Dermis microvascular lymphatic vessel endothelial cell (primary cell): Measurements from ENCODE around the gene TAS2R4. TPM values are rescaled to one million over a fixed set of nuclear protein-coding genes. Genes with fewer than 3 reads are reported as not detected.
"Not testable (repeated sequence)": the region's sequence is repeated elsewhere in the genome, so short reads cannot be mapped to it uniquely, and the experiment has no call there.

ENCODE experiments used
- DNase-seq, 2 donors: peaks; one replicate each; pipeline versions ENCODE4 v3.0.0 to v3.0.0-alpha.2; 2010; ENCODE audit warnings: low read depth in 2 of 2
- total RNA-seq: library from RNA; depleted of rRNA; stranded (reverse); fragments of >200 nt; gene quantifications from 2 replicates; pipeline ENCODE4 v1.2.1, GENCODE V29; 2014

The TAS2R4 gene
- total RNA-seq, result 0.26 and 0.51 TPM in 2 replicates

GRCh38 chr7:141776374-141776773, at the start of gene TAS2R4:
TSS of gene TAS2R4 (plus strand) at chr7:141776674. CDS start at chr7:141778489, 1,815 bp downstream.
- no peak for DNase-seq

DNA sequence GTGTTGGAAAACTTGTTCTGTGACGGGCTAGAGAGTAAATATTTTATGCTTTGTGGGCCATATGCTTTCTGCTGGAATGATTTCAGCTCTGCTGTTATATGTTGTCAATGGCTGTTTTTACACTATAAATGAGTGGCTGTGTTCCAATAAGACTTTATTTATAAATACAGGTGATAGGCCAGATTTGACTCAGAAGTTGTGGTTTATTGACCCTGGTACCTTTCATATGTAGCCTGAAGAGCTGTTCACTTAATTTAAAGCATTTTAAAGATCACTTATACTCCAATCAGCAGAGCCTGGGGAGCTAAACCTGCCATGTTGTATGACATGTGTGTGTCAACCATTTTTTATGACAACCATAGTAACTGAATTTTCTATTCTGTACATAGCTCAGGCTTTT, 47.5 kb upstream of the TAS2R4 start:
- no peak for DNase-seq

DNA sequence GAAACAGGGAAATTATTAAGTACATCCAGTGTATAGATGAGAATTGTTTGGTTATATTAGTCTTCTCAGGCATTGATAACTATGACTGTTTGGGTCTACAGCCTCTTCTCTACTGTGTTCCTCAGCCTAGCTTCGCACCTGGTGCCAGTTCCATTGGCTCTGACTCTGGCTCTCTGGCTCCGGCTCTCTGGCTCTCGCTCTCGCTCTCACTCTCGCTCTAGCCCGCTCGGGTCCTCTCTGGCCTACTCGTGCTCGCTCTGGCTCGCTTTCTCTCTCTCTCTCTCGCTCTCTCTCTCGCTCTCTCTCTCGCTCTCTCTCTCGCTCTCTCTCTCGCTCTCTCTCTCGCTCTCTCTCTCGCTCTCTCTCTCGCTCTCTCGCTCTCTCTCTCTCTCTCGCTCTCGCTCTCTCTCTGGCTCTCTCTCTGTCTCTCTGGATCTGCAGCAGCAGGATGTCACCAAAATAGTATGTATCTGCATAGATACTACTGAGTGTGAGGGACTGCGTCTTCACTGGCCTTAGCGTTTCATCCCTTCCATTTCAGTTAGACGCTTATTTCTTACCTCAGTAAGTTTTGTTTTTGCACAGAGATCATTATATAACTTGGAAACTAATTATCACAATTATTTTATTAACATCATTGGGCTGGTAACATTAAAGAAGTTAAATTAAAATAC, 44.9 kb upstream of the TAS2R4 start:
- DNase-seq, result peak in 1 of 2 donors; percentile 19

DNA sequence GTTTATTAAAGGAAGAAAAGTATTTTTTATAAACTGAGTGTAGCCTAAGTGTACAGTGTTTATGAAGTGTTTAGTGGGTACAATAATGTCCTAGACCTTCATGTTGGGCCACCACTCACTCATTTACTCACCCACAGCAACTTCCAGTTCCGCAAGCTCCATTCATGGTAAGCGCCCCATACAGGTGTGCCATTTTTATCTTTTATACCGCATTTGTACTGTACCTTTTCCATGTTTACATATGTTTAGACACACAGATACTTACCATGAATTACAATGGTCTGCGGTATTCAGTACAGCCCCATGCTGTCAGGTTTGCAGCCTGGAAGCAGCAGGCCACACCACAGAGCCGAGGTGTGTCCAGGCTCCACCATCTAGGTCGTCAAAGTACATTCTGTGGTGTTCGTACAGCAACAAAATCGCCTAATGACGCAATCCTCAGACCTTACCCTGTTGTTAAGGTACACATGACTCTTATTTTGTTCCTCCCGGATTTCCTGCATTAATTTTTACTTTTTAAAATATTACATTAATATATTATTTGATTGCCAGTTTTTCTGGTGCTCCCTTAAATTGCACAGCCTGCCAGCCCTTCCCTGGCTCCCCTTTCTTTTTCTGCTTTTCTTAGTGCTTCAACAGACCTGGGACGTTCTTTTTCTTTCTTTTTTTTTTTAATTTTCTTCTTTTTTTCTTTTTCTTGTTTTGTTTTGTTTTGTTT, 39.2 kb upstream of the TAS2R4 start:
- DNase-seq, result peak; percentile 15 to 22

DNA sequence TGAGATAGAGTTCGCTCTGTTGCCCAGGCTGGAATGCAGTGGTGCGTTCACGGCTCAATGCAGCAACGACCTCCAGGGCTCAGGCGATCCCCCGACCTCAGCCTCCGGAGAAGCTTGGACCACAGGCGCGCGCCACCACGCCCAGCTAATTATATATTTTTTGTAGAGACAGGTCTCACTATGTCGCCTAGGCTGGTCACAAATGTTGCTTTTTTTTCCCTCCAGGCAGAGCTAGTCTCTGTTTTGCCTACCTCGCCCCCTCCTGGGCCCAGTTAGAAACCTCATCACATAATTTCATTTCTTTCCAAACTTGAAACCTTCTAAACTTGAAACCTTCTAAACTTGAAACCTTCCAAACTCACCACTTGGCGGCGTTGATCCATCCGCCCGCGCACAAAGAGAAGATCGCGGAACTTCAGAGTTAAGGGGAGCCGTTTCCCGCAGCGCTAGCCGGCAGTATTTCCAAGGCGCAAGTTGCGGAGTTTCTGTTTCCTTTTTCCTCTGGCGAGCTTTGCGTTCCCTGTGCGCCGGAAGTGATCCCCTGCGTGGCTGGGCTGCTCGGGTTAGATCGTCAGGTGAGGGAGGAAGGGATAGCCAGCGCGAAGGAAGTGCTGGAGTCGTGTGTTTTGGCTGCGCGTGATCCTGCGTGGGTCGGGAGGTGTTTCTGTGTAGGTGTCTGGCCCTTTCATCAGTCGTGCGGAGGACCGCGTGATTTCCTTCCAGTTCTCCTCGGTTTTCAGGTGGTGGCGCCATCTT, 38.5 kb upstream of the TAS2R4 start, which contains the start of gene SSBP1:
Gene SSBP1, plus strand, starts transcription at position 523 of the 756 bp plus-strand sequence. CDS start 809 bp downstream, outside the sequence.
- DNase-seq, result peak; percentile 96 to 98

DNA sequence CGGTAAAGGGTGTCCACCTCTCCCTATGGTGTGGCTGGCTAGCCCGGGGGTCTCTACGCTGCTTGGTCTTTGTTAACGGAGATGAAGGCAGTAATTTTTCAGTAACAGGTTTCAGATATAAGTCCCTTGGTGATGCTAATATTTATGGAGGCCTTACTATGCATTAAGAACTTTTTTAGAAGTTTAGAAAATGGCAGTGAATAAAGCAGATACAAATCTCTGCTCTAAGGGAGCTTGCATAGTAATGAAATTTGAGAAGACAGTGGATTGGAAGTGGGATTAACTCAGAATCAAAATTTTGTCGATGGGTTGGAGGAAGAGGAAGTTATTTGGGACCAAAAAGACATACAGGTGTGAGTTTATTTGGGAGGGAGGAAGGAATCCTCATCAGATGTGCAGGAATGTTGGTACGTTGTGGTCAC, 37.9 kb upstream of the TAS2R4 start:
- DNase-seq, result no peak

DNA sequence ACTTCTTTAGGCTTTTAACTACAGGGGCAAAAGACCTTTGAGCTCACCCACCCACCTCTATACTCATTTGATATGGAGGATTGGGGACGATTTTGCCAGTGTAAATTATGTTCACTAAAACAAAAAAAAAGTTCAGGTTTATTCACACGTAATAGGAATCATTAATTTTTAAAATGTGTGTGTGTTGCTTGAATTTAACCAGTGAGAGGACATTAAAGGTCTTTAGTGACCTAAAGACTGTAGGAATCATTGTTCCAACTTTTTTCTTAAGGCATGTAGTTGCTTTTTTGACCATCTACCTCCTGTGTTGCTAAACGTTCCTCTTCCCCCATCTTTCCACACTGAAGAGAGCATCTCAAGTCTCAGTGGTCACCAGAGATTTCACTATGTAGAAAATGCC, 37.2 kb upstream of the TAS2R4 start:
- DNase-seq, result no peak

DNA sequence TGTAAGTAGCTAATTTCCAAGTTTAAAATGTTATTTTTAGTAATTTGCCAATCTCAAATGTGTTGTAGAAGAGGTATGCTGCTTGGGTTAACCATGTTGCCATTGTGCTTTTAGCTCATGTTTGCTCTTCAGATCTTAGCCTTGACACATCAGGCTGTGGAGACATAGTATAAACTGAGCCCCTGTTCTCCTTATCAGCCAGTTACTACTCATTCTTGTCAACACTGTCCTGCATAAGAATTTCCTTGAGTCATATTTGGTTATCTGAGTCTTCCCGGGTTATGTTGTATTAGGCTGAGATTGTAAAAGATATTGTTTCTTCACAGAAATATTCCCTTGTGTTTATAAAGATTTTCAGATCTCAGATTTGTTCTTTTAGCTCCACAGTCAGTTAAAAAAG, 34.2 kb upstream of the TAS2R4 start:
- no peak for DNase-seq

- no peak for DNase-seq
Observed at GRCh38 chr7:141744131-141744530, 32.3 kb upstream of the TAS2R4 start.

- no peak for DNase-seq
Observed at GRCh38 chr7:141748396-141748795, 28.1 kb upstream of the TAS2R4 start.

DNA sequence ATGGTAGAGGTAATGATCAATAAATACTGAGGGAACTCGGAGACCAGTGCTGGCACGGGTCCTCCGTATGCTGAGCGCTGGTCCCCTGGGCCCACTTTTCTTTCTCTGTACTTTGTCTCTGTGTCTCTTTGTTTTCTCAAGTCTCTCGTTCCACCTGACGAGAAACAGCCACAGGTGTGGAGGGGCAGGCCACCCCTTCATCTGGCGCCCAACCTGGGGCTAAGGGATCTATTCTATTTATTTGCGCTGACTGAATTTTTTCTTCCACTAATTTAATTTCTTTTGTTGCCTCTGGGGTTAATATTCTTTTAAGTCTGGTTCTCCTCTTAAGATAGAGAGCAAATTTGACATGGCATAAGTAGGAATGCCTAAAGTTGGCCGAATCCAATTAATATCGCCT, 24.6 kb upstream of the TAS2R4 start:
- DNase-seq, result peak in 1 of 2 donors; percentile 27

GRCh38 chr7:141752634-141753033, 23.8 kb upstream of the TAS2R4 start:
- DNase-seq, result no peak

GRCh38 chr7:141754939-141755338, 21.5 kb upstream of the TAS2R4 start:
- DNase-seq, result peak in 1 of 2 donors; percentile 39

- no peak for DNase-seq
Observed at GRCh38 chr7:141763797-141764196, 12.7 kb upstream of the TAS2R4 start, which contains the start of gene TAS2R3. TSS of gene TAS2R3 (plus strand) at chr7:141764097. CDS start at chr7:141764159, 62 bp downstream.

- DNase-seq, result not testable (repeated sequence)
Observed at GRCh38 chr7:141770083-141770583, 6.3 kb upstream of the TAS2R4 start.

GRCh38 chr7:141785706-141786552, 9.5 kb downstream of the TAS2R4 start:
- DNase-seq, result peak; percentile 34 to 75

DNA sequence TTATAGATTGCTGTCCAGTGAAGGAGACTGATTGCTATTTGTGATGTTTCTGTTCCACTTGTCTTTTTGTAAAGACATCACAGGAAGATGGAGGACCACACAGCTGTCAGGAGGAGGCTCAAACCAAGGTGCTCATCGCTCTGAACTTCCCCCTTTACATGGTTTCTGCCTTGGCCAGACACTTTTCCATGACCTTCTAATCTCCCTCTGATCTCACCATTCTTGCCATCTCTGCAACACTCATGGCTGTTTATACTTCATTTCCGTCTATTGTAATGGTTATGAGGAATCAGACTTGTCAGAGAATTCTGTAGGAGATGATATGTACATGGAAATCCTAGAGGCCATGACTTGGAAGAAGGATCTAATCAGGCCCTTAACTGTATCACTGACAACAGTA, 11.8 kb downstream of the TAS2R4 start:
- DNase-seq, result peak in 1 of 2 donors; percentile 80

DNA sequence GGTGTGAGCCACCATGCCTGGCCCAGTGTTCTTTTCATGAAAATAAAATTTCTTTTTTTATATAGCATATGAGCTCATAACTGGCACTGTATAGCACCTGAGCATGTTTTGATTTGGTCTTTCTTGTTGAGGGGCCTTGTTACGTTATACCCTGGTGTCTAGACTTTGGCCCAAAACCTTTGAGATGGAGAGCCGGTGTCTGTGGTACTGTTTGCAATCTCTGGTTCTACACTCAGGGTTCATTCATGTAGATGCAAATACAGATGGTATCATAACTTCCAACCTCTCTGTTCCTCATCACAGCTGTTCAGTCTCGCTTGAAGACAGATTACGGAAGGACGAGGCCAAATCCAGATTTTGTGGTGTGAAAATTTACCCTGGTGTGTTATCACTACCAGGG, 13.4 kb downstream of the TAS2R4 start, which contains the start of gene TAS2R5:
Gene TAS2R5, plus strand, starts transcription at position 301 of the 400 bp plus-strand sequence. CDS start 145 bp downstream, outside the sequence.
- no peak for DNase-seq

DNA sequence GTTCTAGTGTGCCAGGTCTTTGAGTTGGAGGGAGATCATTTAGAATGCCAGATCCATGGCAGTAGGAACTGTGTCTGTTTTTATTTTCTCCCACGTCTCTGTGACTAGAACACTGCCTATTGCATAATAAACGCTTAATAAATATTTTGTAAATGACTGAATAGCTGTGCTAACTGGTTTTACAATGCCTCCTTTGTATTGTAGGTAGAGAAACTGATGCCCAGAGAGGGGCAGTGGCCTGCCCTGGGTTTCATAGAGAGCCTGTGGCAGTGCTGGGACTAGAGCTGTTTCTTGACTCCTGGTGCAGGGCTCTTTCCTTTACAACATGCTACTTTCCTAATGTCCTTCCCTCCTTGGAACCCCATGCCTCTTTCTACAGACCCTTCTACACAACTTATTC, 16.1 kb downstream of the TAS2R4 start:
- DNase-seq, result no peak

GRCh38 chr7:141820067-141820466, 43.6 kb downstream of the TAS2R4 start:
- no peak for DNase-seq

DNA sequence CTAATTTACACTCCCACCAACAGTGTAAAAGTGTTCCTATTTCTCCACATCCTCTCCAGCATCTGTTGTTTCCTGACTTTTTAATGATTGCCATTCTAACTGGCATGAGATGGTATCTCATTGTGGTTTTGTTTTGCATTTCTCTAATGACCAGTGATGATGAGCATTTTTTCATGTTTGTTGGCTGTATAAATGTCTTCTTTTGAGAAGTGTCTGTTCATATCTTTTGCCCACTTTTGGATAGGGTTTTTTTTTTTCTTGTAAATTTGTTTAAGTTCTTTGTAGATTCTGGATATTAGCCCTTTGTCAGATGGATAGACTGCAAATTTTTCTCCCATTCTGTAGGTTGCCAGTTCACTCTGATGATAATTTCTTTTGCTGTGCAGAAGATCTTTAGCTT, 46.0 kb downstream of the TAS2R4 start:
- DNase-seq, result not testable (repeated sequence)
